ENCODE data around the gene LRRC36. TPM values are rescaled to one million over a fixed set of nuclear protein-coding genes. Genes with fewer than 3 reads are reported as not detected.

Gene LRRC36
- total RNA-seq, 1 experiment from 2014 or later: not detected

- Histone ChIP-seq H3K4me1 (replicated peaks; ENCODE audit: insufficient read depth) (peaks cover 11% of the 10 kb centered on the region), H3K9me3 (ENCODE audit: insufficient read depth, low read depth) (no peaks in the 10 kb centered on the region), H4K20me1 (ENCODE audit: insufficient read depth) (no peaks in the 10 kb centered on the region), H3K36me3 (ENCODE audit: low read depth) (no peaks in the 10 kb centered on the region), H3F3A (ENCODE audit: insufficient read depth, low read depth) (no peaks in the 10 kb centered on the region; the same call in 1 of the 2 replicates), H2AFZ (no peak overlapping the region), H3K27ac (no peak overlapping the region), H3K4me3 (no peak overlapping the region), H3K79me2 (ENCODE audit: low read depth) (no peaks in the 10 kb centered on the region), H3K4me2 (no peak overlapping the region), H3K27me3 (ENCODE audit: insufficient read depth, low read depth) (no peaks in the 10 kb centered on the region), H3K9me2 (ENCODE audit: insufficient read depth) (no peaks in the 10 kb centered on the region)
- no peak for TF ChIP-seq CTCF (conservative IDR thresholded peaks at IDR 0.05)
- no peak for TF ChIP-seq EZH2 (IDR thresholded peaks at IDR 0.05; ENCODE audit: low read depth)
- ChIA-PET CTCF (no interaction called here), POLR2A (ENCODE audit: unreplicated experiment) (no interaction called here)
- no peak for DNase-seq
- intact Hi-C loops (cut with micrococcal nuclease; ENCODE audit: unreplicated experiment): no loop called here
- BruUV-seq (replicated peaks): no TSS peak
These were observed 16.0 kb downstream of the LRRC36 start for GRCh38 chr16:67342616-67343015.

- H3F3A ChIP-seq (ENCODE audit: insufficient read depth, low read depth): no peaks in the 10 kb centered on the region
- no peaks in the 10 kb centered on the region for H3K27me3 ChIP-seq (ENCODE audit: insufficient read depth, low read depth)
- no TSS peak for BruUV-seq (replicated peaks)
- POLR2A ChIA-PET (ENCODE audit: unreplicated experiment): no interaction called here
- H3K36me3 ChIP-seq (ENCODE audit: low read depth): no peaks in the 10 kb centered on the region
- TF ChIP-seq CTCF (conservative IDR thresholded peaks at IDR 0.05) (no peak), EZH2 (IDR thresholded peaks at IDR 0.05; ENCODE audit: low read depth) (no peak)
- H3K4me3 ChIP-seq: no peak overlapping the region
- H3K79me2 ChIP-seq (ENCODE audit: low read depth): no peaks in the 10 kb centered on the region
- H4K20me1 ChIP-seq (ENCODE audit: insufficient read depth): no peaks in the 10 kb centered on the region
- no peak overlapping the region for H2AFZ ChIP-seq
- H3K27ac ChIP-seq: no peak overlapping the region
- no peaks in the 10 kb centered on the region for H3K9me3 ChIP-seq (ENCODE audit: insufficient read depth, low read depth)
- no peaks in the 10 kb centered on the region for H3K9me2 ChIP-seq (ENCODE audit: insufficient read depth)
- CTCF ChIA-PET: interaction anchor here (0.5 kb wide), 1 partner anchor 37 kb away, joined by 7 read pairs; no protein-coding TSS in a partner anchor
- H3K4me2 ChIP-seq: no peak overlapping the region
- no peak for DNase-seq
- intact Hi-C loops (cut with micrococcal nuclease; ENCODE audit: unreplicated experiment): no loop called here
- peaks cover 11% of the 10 kb centered on the region for H3K4me1 ChIP-seq (replicated peaks; ENCODE audit: insufficient read depth)
These were observed 18.8 kb downstream of the LRRC36 start for GRCh38 chr16:67345401-67345800.

GRCh38 chr16:67346341-67346740 lies 19.7 kb downstream of the LRRC36 start:
- Histone ChIP-seq H3K4me1 (replicated peaks; ENCODE audit: insufficient read depth) (peaks cover 11% of the 10 kb centered on the region), H4K20me1 (ENCODE audit: insufficient read depth) (no peaks in the 10 kb centered on the region), H3K4me2 (no peak overlapping the region), H3K27me3 (ENCODE audit: insufficient read depth, low read depth) (no peaks in the 10 kb centered on the region), H3K36me3 (ENCODE audit: low read depth) (no peaks in the 10 kb centered on the region), H3K9me3 (ENCODE audit: insufficient read depth, low read depth) (no peaks in the 10 kb centered on the region), H3K27ac (no peak overlapping the region), H3K79me2 (ENCODE audit: low read depth) (no peaks in the 10 kb centered on the region), H3K4me3 (no peak overlapping the region), H3K9me2 (ENCODE audit: insufficient read depth) (no peaks in the 10 kb centered on the region), H3F3A (ENCODE audit: insufficient read depth, low read depth) (no peaks in the 10 kb centered on the region), H2AFZ (no peak overlapping the region)
- CTCF ChIA-PET: interaction anchor here (0.6 to 0.8 kb wide), 2 partner anchors 61 to 82 kb away, joined by 3 read pairs; no protein-coding TSS in a partner anchor
- intact Hi-C loops (cut with micrococcal nuclease; ENCODE audit: unreplicated experiment): no loop called here
- POLR2A ChIA-PET (ENCODE audit: unreplicated experiment): no interaction called here
- BruUV-seq (replicated peaks): no TSS peak
- TF ChIP-seq CTCF (conservative IDR thresholded peaks at IDR 0.05) (no peak), EZH2 (IDR thresholded peaks at IDR 0.05; ENCODE audit: low read depth) (no peak)
- peak in 1 of 2 experiments; percentile 81 for DNase-seq
